GM21528 (cell line): ENCODE measurements around the gene PDE5A.
"Not testable (repeated sequence)": the region's sequence is repeated elsewhere in the genome, so short reads cannot be mapped to it uniquely, and the experiment has no call there.

Source experiments
- ATAC-seq: cut with Tn5 transposase; IDR thresholded peaks from one replicate; pipeline ENCODE4 v1.9.1; 2021; ENCODE audit warnings: mild to moderate bottlenecking, moderate library complexity; ENCODE audit not compliant: unreplicated experiment, low FRiP score

PDE5A gene

GRCh38 chr4:119478446-119479179 lies 150.0 kb downstream of the PDE5A start:
- no peak for ATAC-seq

GRCh38 chr4:119477412-119478053 lies 151.1 kb downstream of the PDE5A start:
- ATAC-seq, result no peak

GRCh38 chr4:119471259-119471658 lies 157.3 kb downstream of the PDE5A start:
- peak; percentile 61 for ATAC-seq

- ATAC-seq, result peak; percentile 59
These were observed 157.9 kb downstream of the PDE5A start for GRCh38 chr4:119470737-119471063.

GRCh38 chr4:119470021-119470736 lies 158.4 kb downstream of the PDE5A start:
- peak; percentile 77 for ATAC-seq

- ATAC-seq, result not testable (repeated sequence)
These were observed 159.6 kb downstream of the PDE5A start for GRCh38 chr4:119469039-119469438.

GRCh38 chr4:119462733-119463132 lies 165.9 kb downstream of the PDE5A start:
- not testable (repeated sequence) for ATAC-seq

- ATAC-seq, result not testable (repeated sequence)
These were observed 172.9 kb downstream of the PDE5A start for GRCh38 chr4:119455734-119456133.

- ATAC-seq, result peak; percentile 100
These were observed 173.9 kb downstream of the PDE5A start for GRCh38 chr4:119454491-119455270.

- ATAC-seq, result peak; percentile 30
These were observed 174.5 kb downstream of the PDE5A start for GRCh38 chr4:119454151-119454490.

- not testable (repeated sequence) for ATAC-seq
These were observed 175.3 kb downstream of the PDE5A start for GRCh38 chr4:119453286-119453685.

GRCh38 chr4:119449851-119450250 lies 178.8 kb downstream of the PDE5A start:
- not testable (repeated sequence) for ATAC-seq
